H1 (cell line): ENCODE data around the gene C19orf67.

ENCODE experiments used
- CTCF ChIP-seq, 3 experiments: IDR thresholded peaks; 1 replicate in 2 of 3; 2 replicates in 1 of 3; pipeline versions ENCODE4 v1.5.1 to v1.6.1; 2011; ENCODE audit warnings: low read length in 3 of 3, mild to moderate bottlenecking in 3 of 3, inconsistent platforms in 2 of 3, low read depth in 1 of 3, moderate library complexity in 1 of 3; ENCODE audit not compliant: insufficient read depth in 1 of 3; ENCODE audit errors: control extremely low read depth in 1 of 3
- POLR2A ChIP-seq, 2 experiments: IDR thresholded peaks; 1 replicate in 1 of 2; 2 replicates in 1 of 2; pipeline ENCODE4 v1.6.1; 2011; ENCODE audit warnings: low read depth in 2 of 2, low read length in 2 of 2, mild to moderate bottlenecking in 2 of 2; ENCODE audit errors: control extremely low read depth in 1 of 2
- SRF ChIP-seq: IDR thresholded peaks from 2 replicates; pipeline ENCODE4 v1.6.1; 2011; ENCODE audit warnings: mild to moderate bottlenecking, low read depth, low read length, moderate library complexity

GRCh38 chr19:14101003-14101545, 15.5 kb upstream of the C19orf67 start:
- TF ChIP-seq CTCF (IDR thresholded peaks at IDR 0.05; ENCODE audit: control extremely low read depth in 1 of 3, insufficient read depth in 1 of 3, low read depth in 1 of 3, low read length in 3 of 3) (no peak), POLR2A (IDR thresholded peaks at IDR 0.05; ENCODE audit: control extremely low read depth in 1 of 2, low read depth in 2 of 2, low read length in 2 of 2) (no peak), SRF (no peak)
